Mammary epithelial cell (primary cell): Measurements from ENCODE around the gene SOX1.

Source experiments
- CTCF ChIP-seq, 2 donors: IDR thresholded peaks in 1 of 2; conservative IDR thresholded peaks in 1 of 2; 2 replicates each; pipeline ENCODE4 v1.5.1; 2011 to 2012; ENCODE audit warnings: inconsistent platforms in 2 of 2, low read length in 2 of 2, mild to moderate bottlenecking in 2 of 2, control low read depth in 1 of 2, low read depth in 1 of 2; ENCODE audit not compliant: insufficient read depth in 1 of 2; ENCODE audit errors: extremely low read depth in 1 of 2
- EZH2 ChIP-seq: IDR thresholded peaks from 2 replicates; pipeline ENCODE4 v1.6.1; 2012; ENCODE audit warnings: low read length, inconsistent platforms, borderline replicate concordance

GRCh38 chr13:112116187-112116950, 49.4 kb downstream of the SOX1 start:
- TF ChIP-seq CTCF (conservative IDR thresholded peaks at IDR 0.05 in 1 of 2, IDR thresholded peaks at IDR 0.05 in 1 of 2; ENCODE audit: extremely low read depth in 1 of 2, insufficient read depth in 1 of 2, low read depth in 1 of 2, low read length in 2 of 2) (no peak), EZH2 (no peak)
